ENCODE measurements around the gene PRKAG2. TPM values are rescaled to one million over a fixed set of nuclear protein-coding genes. Genes with fewer than 3 reads are reported as not detected.

PRKAG2 gene
- total RNA-seq, 2 experiments from 2014 or later = 39.3 to 42.3 TPM

DNA sequence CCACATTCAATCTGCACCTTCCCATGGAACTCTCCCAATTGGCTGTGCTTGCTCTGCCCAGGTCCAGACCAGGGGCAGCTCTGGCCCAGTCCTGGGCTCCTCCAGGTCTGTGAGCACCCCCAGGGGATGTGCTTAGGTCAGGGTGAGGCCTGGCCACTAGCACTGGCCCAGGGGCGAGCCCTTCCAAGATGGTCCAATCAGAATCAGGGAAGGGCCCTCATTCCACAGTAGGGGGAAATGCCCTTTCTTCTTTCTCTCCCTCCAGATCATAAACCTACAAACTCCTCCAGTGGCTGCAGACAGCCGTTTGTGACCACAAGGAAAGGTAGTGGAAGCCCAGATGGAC lies 157.0 kb downstream of the PRKAG2 start:
- Mint-ChIP-seq H3K27ac (no peak overlapping the region), H3K4me3 (no peak overlapping the region), H3K9me3 (no peaks in the 10 kb centered on the region), H3K4me1 (ENCODE audit: low read depth) (no peaks in the 10 kb centered on the region), H3K36me3 (ENCODE audit: low read depth) (peaks cover 12% of the 10 kb centered on the region), H3K27me3 (no peaks in the 10 kb centered on the region)
- no peaks in the 10 kb centered on the region for H3K36me3 ChIP-seq (ENCODE audit: insufficient read depth, low read length)
- ATAC-seq (ENCODE audit: poor library complexity) = no peak
- H3K9me3 ChIP-seq (ENCODE audit: control insufficient read depth in 1 of 2, insufficient read depth in 1 of 2, low read length in 2 of 2) = no peaks in the 10 kb centered on the region
- no peak for DNase-seq
- intact Hi-C loops (cut with DNase I, micrococcal nuclease) = loop anchor here in 1 of 2 experiments (10.0 kb wide), 1 partner anchor 55 kb away; no protein-coding TSS in a partner anchor
- H3K27ac ChIP-seq (ENCODE audit: low read depth in 1 of 2, low read length in 2 of 2) = no peak overlapping the region
- H3K27me3 ChIP-seq (ENCODE audit: control insufficient read depth in 1 of 2, insufficient read depth in 2 of 2, low read length in 2 of 2) = no peaks in the 10 kb centered on the region
- ChIA-PET POLR2A (no interaction called here), CTCF (no interaction called here)
- TF ChIP-seq, protein P1, sequence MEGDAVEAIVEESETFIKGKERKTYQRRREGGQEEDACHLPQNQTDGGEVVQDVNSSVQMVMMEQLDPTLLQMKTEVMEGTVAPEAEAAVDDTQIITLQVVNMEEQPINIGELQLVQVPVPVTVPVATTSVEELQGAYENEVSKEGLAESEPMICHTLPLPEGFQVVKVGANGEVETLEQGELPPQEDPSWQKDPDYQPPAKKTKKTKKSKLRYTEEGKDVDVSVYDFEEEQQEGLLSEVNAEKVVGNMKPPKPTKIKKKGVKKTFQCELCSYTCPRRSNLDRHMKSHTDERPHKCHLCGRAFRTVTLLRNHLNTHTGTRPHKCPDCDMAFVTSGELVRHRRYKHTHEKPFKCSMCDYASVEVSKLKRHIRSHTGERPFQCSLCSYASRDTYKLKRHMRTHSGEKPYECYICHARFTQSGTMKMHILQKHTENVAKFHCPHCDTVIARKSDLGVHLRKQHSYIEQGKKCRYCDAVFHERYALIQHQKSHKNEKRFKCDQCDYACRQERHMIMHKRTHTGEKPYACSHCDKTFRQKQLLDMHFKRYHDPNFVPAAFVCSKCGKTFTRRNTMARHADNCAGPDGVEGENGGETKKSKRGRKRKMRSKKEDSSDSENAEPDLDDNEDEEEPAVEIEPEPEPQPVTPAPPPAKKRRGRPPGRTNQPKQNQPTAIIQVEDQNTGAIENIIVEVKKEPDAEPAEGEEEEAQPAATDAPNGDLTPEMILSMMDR (IDR thresholded peaks at IDR 0.05) = no peak
- H3K4me3 ChIP-seq (ENCODE audit: low read length) = no peak overlapping the region
- no peaks in the 10 kb centered on the region for H3K4me1 ChIP-seq (ENCODE audit: insufficient read depth, low read length)

DNA sequence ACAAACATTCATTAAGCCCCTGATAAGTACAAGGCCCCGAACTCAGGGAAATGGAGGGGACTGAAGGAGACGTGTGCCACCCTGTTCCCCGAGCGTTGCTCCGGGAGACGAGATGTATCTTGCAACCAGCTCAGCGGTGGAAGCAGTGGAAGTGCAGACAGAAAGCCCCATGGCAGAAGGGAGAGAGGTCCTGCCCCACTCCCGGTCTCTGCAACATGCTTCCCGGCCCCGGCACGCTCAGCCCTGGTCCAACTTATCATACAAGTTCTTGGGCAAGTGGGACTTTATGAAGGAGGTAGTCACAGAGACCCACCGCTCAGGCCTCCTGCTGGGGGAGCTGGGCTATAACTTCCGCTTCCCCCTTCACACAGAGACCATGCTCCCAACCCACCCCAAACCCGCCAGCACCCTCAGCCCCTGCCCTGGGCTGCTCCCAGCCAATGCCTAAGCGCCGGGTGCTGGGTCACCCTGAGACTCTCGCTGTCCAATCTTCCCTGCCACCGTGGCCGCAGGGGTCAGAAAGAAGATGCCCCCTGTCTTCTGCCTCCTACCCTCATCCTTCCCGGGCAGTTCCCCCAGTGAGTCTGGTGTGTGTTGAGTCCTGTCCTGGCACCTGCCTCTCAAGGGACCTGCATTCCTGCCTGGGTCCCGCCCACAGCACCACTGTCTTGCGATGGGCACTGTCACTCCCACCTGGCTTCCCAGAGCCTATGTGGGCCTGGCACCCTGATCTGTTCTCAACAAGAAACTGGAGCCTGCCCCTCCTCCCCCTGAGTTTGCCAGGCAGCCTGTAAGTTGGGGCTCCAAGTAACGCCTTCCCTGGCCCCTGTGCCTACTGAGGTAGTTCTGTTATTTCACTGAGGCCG lies 157.7 kb downstream of the PRKAG2 start:
- intact Hi-C loops (cut with DNase I, micrococcal nuclease) = loop anchor here in 1 of 2 experiments (10.0 kb wide), 1 partner anchor 56 kb away; no protein-coding TSS in a partner anchor
- no peak overlapping the region for H3K27ac Mint-ChIP-seq

DNA sequence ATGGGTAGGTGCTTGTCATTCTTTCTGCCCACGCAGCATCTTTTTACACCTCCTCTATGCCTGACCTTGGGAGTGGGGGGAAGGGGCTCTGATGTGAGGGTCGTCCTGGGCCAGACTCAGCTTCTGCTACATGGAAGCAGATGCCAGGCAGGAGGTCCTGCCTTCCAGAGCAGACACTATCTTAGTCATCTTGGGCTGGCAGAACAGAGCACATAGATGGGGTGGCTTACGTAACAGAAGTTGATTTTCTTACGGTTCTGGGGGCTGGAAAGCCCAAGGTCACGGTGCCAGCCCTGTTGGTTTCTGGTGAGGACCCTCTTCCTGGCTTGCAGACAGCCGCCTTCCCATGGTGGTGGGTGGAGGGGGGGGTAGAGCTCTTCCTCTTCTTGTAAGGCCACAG lies 159.0 kb downstream of the PRKAG2 start:
- Histone ChIP-seq H3K27me3 (ENCODE audit: control insufficient read depth in 1 of 2, insufficient read depth in 2 of 2, low read length in 2 of 2) (no peaks in the 10 kb centered on the region), H3K4me1 (ENCODE audit: insufficient read depth, low read length) (no peaks in the 10 kb centered on the region), H3K4me3 (ENCODE audit: low read length) (no peak overlapping the region), H3K36me3 (ENCODE audit: insufficient read depth, low read length) (no peaks in the 10 kb centered on the region), H3K9me3 (ENCODE audit: control insufficient read depth in 1 of 2, insufficient read depth in 1 of 2, low read length in 2 of 2) (no peaks in the 10 kb centered on the region), H3K27ac (ENCODE audit: low read depth in 1 of 2, low read length in 2 of 2) (no peak overlapping the region)
- ChIA-PET POLR2A (interaction anchor here (1.1 kb wide), 1 partner anchor 34 kb away, joined by 5 read pairs; no protein-coding TSS in a partner anchor), CTCF (no interaction called here)
- no peak for DNase-seq
- Mint-ChIP-seq H3K9me3 (no peaks in the 10 kb centered on the region), H3K27me3 (no peaks in the 10 kb centered on the region), H3K27ac (no peak overlapping the region), H3K36me3 (ENCODE audit: low read depth) (peaks cover 11% of the 10 kb centered on the region), H3K4me3 (no peak overlapping the region), H3K4me1 (ENCODE audit: low read depth) (no peaks in the 10 kb centered on the region)
- TF ChIP-seq, protein P1 (IDR thresholded peaks at IDR 0.05) = no peak
- intact Hi-C loops (cut with DNase I, micrococcal nuclease) = loop anchor here in 1 of 2 experiments (10.0 kb wide), 1 partner anchor 57 kb away; no protein-coding TSS in a partner anchor
- no peak for ATAC-seq (ENCODE audit: poor library complexity)

More for the DNA sequence above, 157.7 kb downstream of the PRKAG2 start:
- TF ChIP-seq, protein P1 (IDR thresholded peaks at IDR 0.05) = no peak
- ChIA-PET POLR2A (interaction anchor here (1.1 kb wide), 1 partner anchor 35 kb away, joined by 5 read pairs; no protein-coding TSS in a partner anchor), CTCF (no interaction called here)
- Histone ChIP-seq H3K4me3 (ENCODE audit: low read length) (no peak overlapping the region), H3K27ac (ENCODE audit: low read depth in 1 of 2, low read length in 2 of 2) (no peak overlapping the region), H3K36me3 (ENCODE audit: insufficient read depth, low read length) (no peaks in the 10 kb centered on the region), H3K9me3 (ENCODE audit: control insufficient read depth in 1 of 2, insufficient read depth in 1 of 2, low read length in 2 of 2) (no peaks in the 10 kb centered on the region), H3K4me1 (ENCODE audit: insufficient read depth, low read length) (no peaks in the 10 kb centered on the region), H3K27me3 (ENCODE audit: control insufficient read depth in 1 of 2, insufficient read depth in 2 of 2, low read length in 2 of 2) (no peaks in the 10 kb centered on the region)
- Mint-ChIP-seq H3K4me1 (ENCODE audit: low read depth) (no peaks in the 10 kb centered on the region), H3K36me3 (ENCODE audit: low read depth) (peaks cover 12% of the 10 kb centered on the region), H3K4me3 (no peak overlapping the region), H3K9me3 (no peaks in the 10 kb centered on the region), H3K27me3 (no peaks in the 10 kb centered on the region)
- ATAC-seq (ENCODE audit: poor library complexity) (no peak), DNase-seq (no peak)
